ENCODE results near the gene DTNBP1.

Gene DTNBP1

DNA sequence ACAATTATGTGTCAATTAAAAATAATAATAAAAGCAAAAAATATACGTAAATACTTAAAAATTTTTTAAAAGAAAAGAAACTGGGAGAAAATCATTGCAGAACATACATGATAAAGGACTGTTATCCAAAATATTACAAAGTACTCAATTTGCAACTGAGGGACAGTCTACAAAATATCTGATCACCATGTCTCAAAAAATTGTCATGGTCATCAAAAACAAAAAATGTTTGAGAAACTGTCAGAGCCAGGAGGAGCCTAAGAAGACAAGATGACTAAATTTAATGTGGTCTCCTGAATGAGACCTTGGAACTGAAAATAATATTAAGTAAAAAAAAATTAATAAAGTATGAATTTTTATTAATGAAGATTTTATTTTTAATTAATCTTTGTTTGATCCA is 43.5 kb downstream of the DTNBP1 start:
- H3K36me3 ChIP-seq = peaks cover 33% of the 10 kb centered on the region

DNA sequence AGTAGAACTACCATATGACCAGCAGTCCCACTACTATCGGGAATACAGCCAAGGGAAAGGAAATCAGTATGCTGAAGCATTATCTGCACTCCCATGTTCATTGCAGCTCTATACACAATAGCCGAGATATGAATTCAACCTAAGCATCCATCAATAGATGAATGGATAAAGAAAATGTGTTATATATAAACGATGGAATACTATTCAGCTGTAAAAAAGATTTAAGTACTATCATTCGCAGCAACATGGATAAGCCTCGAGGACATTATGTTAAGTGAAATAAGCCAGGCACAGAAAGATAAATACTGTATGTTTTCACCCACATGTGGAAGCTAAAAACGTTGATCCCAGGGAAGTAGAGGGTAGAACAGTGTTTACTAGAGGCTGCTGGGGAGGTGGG is 44.1 kb downstream of the DTNBP1 start:
- no peak overlapping the region for H3K9ac ChIP-seq
- H3K27me3 ChIP-seq = no peaks in the 10 kb centered on the region
- no peak overlapping the region for H3K4me2 ChIP-seq
- peaks cover 21% of the 10 kb centered on the region for H3K4me1 ChIP-seq
- H3K36me3 ChIP-seq = peaks cover 34% of the 10 kb centered on the region
- H4K20me1 ChIP-seq = peaks cover 53% of the 10 kb centered on the region
- no peak overlapping the region for H3K27ac ChIP-seq
- H3K9me3 ChIP-seq = peaks cover 7% of the 10 kb centered on the region
- no peak overlapping the region for H3K4me3 ChIP-seq
- TF ChIP-seq Cebpa-rat (IDR thresholded peaks at IDR 0.05) = no peak

More for the DNA sequence above, 43.5 kb downstream of the DTNBP1 start:
- Histone ChIP-seq H3K9ac (no peak overlapping the region), H3K4me1 (peaks cover 21% of the 10 kb centered on the region), H3K27me3 (no peaks in the 10 kb centered on the region), H3K4me3 (no peak overlapping the region), H4K20me1 (peaks cover 60% of the 10 kb centered on the region), H3K9me3 (peaks cover 7% of the 10 kb centered on the region; the same call in 1 of the 2 replicates), H3K4me2 (no peak overlapping the region), H3K27ac (no peak overlapping the region)
- no peak for TF ChIP-seq Cebpa-rat (IDR thresholded peaks at IDR 0.05)

DNA sequence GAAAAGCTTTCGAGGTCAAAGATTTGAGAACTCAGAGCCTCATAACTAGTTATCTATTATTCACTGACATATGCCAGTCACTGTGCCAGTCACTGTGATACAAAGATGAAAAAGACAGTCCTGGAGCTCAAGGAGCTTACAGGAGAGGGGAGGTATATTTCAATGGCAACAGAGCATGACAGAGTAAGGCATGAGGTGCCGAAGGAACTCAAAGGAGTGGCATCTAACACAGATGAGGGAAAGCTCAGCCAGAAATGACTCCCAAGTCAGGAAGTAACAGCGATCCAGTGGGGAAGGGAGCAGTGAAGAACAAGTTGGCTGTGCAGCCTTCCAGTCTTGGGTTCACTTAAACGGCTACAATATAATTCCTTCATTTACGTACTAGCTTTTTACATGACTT is 46.6 kb downstream of the DTNBP1 start:
- Histone ChIP-seq H3K9me3 (peaks cover 15% of the 10 kb centered on the region), H3K27me3 (no peaks in the 10 kb centered on the region), H3K4me2 (no peak overlapping the region), H3K36me3 (peaks cover 56% of the 10 kb centered on the region), H3K4me3 (no peak overlapping the region), H3K4me1 (peaks cover 15% of the 10 kb centered on the region), H3K27ac (no peak overlapping the region), H3K9ac (no peak overlapping the region), H4K20me1 (peaks cover 30% of the 10 kb centered on the region)
- TF ChIP-seq Cebpa-rat (IDR thresholded peaks at IDR 0.05) = no peak

- peaks cover 19% of the 10 kb centered on the region for H3K9me3 ChIP-seq
- H3K27ac ChIP-seq = no peak overlapping the region
- peaks cover 27% of the 10 kb centered on the region; the same call in 1 of the 2 replicates for H4K20me1 ChIP-seq
- H3K4me1 ChIP-seq = peaks cover 15% of the 10 kb centered on the region
- H3K9ac ChIP-seq = no peak overlapping the region
- no peak overlapping the region for H3K4me3 ChIP-seq
- no peak overlapping the region for H3K4me2 ChIP-seq
- peaks cover 60% of the 10 kb centered on the region for H3K36me3 ChIP-seq
- H3K27me3 ChIP-seq = no peaks in the 10 kb centered on the region
- TF ChIP-seq Cebpa-rat (IDR thresholded peaks at IDR 0.05) = no peak
These were observed 47.0 kb downstream of the DTNBP1 start for GRCh38 chr6:15615802-15616201.

- peaks cover 15% of the 10 kb centered on the region for H3K4me1 ChIP-seq
- no peak for TF ChIP-seq Cebpa-rat (IDR thresholded peaks at IDR 0.05)
- H3K36me3 ChIP-seq = peaks cover 75% of the 10 kb centered on the region
- H3K9ac ChIP-seq = no peak overlapping the region
- H3K27me3 ChIP-seq = no peaks in the 10 kb centered on the region
- no peak overlapping the region for H3K27ac ChIP-seq
- H3K4me2 ChIP-seq = no peak overlapping the region
- H4K20me1 ChIP-seq = peaks cover 27% of the 10 kb centered on the region; the same call in 1 of the 2 replicates
- peaks cover 25% of the 10 kb centered on the region for H3K9me3 ChIP-seq
- no peak overlapping the region for H3K4me3 ChIP-seq
These were observed 48.6 kb downstream of the DTNBP1 start for GRCh38 chr6:15614277-15614676.

DNA sequence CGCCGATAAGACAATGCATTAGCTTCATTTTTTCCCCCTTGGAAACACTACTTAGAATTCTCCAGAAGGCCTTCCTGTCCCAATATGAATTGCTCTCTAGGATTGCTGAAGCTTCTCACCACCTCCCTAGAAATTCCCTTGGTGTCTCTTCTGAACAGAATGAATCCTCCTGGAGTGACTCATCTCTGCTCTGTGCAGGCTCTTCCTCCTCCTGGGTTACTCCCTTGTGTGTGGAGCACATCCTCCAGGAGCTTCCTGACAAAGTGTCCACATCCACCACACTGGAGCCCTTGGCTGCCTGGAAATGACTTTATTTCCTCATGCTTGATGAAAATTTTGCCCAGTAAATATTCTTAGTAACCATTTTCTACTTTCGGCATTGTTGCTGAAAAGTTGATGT is 54.4 kb downstream of the DTNBP1 start:
- no peaks in the 10 kb centered on the region for H4K20me1 ChIP-seq
- H3K4me2 ChIP-seq = no peak overlapping the region
- no peak overlapping the region for H3K4me3 ChIP-seq
- TF ChIP-seq Cebpa-rat (IDR thresholded peaks at IDR 0.05) = no peak
- no peak overlapping the region for H3K27ac ChIP-seq
- H3K9me3 ChIP-seq = peaks cover 18% of the 10 kb centered on the region
- peaks cover 15% of the 10 kb centered on the region for H3K4me1 ChIP-seq
- peaks cover 90% of the 10 kb centered on the region for H3K36me3 ChIP-seq
- H3K27me3 ChIP-seq = no peaks in the 10 kb centered on the region
- H3K9ac ChIP-seq = no peak overlapping the region

DNA sequence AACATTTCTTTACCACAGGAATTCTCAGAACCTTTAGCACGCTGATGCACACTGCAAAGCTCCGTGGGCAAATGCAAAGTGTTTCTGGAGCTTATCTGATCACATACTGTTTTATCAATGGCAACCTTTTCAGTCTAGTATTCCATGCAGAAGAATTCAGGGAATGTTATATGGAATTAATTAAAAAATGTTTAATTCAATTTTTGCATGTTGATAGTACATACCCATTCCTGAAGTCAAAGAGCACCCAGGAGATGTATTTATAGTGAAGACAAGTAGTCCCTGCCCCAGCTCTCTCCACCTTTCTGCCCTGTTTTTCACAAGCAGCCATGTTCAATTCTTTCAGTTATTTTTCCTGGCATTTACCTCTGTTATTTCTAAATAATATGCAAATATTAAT is 55.2 kb downstream of the DTNBP1 start:
- H3K4me1 ChIP-seq = peaks cover 11% of the 10 kb centered on the region
- no peak overlapping the region for H3K9ac ChIP-seq
- no peak overlapping the region for H3K4me3 ChIP-seq
- H3K27ac ChIP-seq = no peak overlapping the region
- H3K9me3 ChIP-seq = peaks cover 18% of the 10 kb centered on the region
- no peak for TF ChIP-seq Cebpa-rat (IDR thresholded peaks at IDR 0.05)
- no peaks in the 10 kb centered on the region for H3K27me3 ChIP-seq
- no peaks in the 10 kb centered on the region for H4K20me1 ChIP-seq
- H3K4me2 ChIP-seq = no peak overlapping the region
- peaks cover 85% of the 10 kb centered on the region for H3K36me3 ChIP-seq

DNA sequence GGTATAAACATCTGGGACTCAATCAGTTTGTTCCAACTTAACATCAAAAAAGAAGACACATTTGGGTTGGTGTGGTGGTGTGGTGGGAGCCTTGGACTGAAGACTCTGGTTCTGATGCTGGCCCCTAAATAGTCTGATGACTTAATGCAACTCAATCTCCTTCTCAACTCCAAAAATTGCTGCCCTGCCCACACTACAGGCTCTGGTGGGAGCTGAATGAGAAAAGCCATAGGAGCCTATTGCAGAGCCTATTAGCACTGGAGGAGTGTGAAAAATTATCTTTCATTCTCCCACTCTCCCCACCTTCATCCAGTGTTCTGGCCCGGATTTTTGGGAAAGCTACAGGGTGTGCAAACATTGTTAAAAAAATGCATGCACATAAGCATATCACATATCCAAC is 56.5 kb downstream of the DTNBP1 start:
- Histone ChIP-seq H3K9me3 (peaks cover 11% of the 10 kb centered on the region), H3K4me2 (no peak overlapping the region), H3K27ac (no peak overlapping the region), H3K4me3 (no peak overlapping the region), H3K4me1 (no peaks in the 10 kb centered on the region), H3K27me3 (no peaks in the 10 kb centered on the region), H3K9ac (no peak overlapping the region), H3K36me3 (peaks cover 82% of the 10 kb centered on the region), H4K20me1 (no peaks in the 10 kb centered on the region)
- TF ChIP-seq Cebpa-rat (IDR thresholded peaks at IDR 0.05) = no peak

DNA sequence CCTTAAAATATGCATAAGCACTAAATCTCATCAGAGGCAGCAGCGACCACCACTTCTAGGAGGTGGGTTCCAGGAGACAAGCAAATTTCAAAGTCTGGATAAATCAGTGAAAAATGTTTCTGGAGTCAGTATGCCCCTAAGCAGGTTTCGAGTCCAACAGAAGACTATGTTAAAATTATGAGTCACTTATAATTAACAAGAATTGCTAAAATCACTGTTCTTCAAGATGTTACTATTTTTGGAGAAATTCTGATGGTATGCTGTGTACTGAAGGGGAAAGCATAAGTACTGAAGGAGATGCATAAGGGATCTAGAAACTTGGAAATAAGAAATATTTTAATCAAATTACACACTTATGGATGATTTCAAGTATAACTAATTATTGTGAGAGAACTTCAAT is 58.0 kb downstream of the DTNBP1 start:
- H3K4me3 ChIP-seq = no peak overlapping the region

GRCh38 chr6:15602154-15602553 is 60.7 kb downstream of the DTNBP1 start:
- TF ChIP-seq Cebpa-rat (IDR thresholded peaks at IDR 0.05) = no peak
- H3K4me2 ChIP-seq = no peak overlapping the region
- H3K9me3 ChIP-seq = no peaks in the 10 kb centered on the region
- no peaks in the 10 kb centered on the region for H3K27me3 ChIP-seq
- H3K36me3 ChIP-seq = peaks cover 59% of the 10 kb centered on the region
- H4K20me1 ChIP-seq = 0 out of 2 replicates have a peak, but pooled peaks cover 10% of the 10 kb centered on the region
- no peak overlapping the region for H3K27ac ChIP-seq
- no peak overlapping the region for H3K4me3 ChIP-seq
- no peak overlapping the region for H3K9ac ChIP-seq
- peaks cover 18% of the 10 kb centered on the region for H3K4me1 ChIP-seq

More for the DNA sequence above, 58.0 kb downstream of the DTNBP1 start:
- Histone ChIP-seq H4K20me1 (0 out of 2 replicates have a peak, but pooled peaks cover 10% of the 10 kb centered on the region), H3K27ac (no peak overlapping the region), H3K9ac (no peak overlapping the region), H3K9me3 (no peaks in the 10 kb centered on the region), H3K4me2 (no peak overlapping the region), H3K36me3 (peaks cover 78% of the 10 kb centered on the region), H3K4me1 (peaks cover 11% of the 10 kb centered on the region), H3K27me3 (no peaks in the 10 kb centered on the region)
- no peak for TF ChIP-seq Cebpa-rat (IDR thresholded peaks at IDR 0.05)

- Histone ChIP-seq H3K27me3 (no peaks in the 10 kb centered on the region), H3K4me2 (no peak overlapping the region), H3K4me3 (no peak overlapping the region), H3K36me3 (peaks cover 46% of the 10 kb centered on the region), H4K20me1 (peaks cover 32% of the 10 kb centered on the region), H3K9me3 (no peaks in the 10 kb centered on the region), H3K9ac (no peak overlapping the region), H3K4me1 (peaks cover 27% of the 10 kb centered on the region), H3K27ac (no peak overlapping the region)
- TF ChIP-seq Cebpa-rat (IDR thresholded peaks at IDR 0.05) = no peak
These were observed 64.5 kb downstream of the DTNBP1 start for GRCh38 chr6:15598273-15598798.

Data from BLaER1 (cell line).